HUES48 (cell line): ENCODE results near the gene ANKRD11.
"Not testable (repeated sequence)": the region's sequence is repeated elsewhere in the genome, so short reads cannot be mapped to it uniquely, and the experiment has no call there.

Experiments used
- H3K27ac ChIP-seq: one replicate; pipeline ENCODE4 v1.7.0; 2013; ENCODE audit warnings: low read depth, low read length, inconsistent platforms
- H3K27me3 ChIP-seq: 2 replicates; pipeline ENCODE4 v1.6.1; 2013; ENCODE audit warnings: mild to moderate bottlenecking, low read length; ENCODE audit not compliant: control insufficient read depth, insufficient read depth
- H3K36me3 ChIP-seq: 2 replicates; pipeline ENCODE4 v1.6.1; 2013; ENCODE audit warnings: low read length; ENCODE audit not compliant: control insufficient read depth, insufficient read depth
- H3K4me1 ChIP-seq: 2 replicates; pipeline ENCODE4 v1.6.1; 2013; ENCODE audit warnings: mild to moderate bottlenecking, low read length; ENCODE audit not compliant: control insufficient read depth, insufficient read depth
- H3K4me3 ChIP-seq: 2 replicates; pipeline ENCODE4 v1.5.1; 2013; ENCODE audit warnings: mild to moderate bottlenecking, low read depth, low read length
- H3K9ac ChIP-seq: 2 replicates; pipeline ENCODE4 v1.6.1; 2013; ENCODE audit warnings: mild to moderate bottlenecking, low read depth, low read length, moderate library complexity
- H3K9me3 ChIP-seq: 2 replicates; pipeline ENCODE4 v1.6.1; 2013; ENCODE audit warnings: low read length; ENCODE audit not compliant: control insufficient read depth, insufficient read depth

Gene ANKRD11

DNA sequence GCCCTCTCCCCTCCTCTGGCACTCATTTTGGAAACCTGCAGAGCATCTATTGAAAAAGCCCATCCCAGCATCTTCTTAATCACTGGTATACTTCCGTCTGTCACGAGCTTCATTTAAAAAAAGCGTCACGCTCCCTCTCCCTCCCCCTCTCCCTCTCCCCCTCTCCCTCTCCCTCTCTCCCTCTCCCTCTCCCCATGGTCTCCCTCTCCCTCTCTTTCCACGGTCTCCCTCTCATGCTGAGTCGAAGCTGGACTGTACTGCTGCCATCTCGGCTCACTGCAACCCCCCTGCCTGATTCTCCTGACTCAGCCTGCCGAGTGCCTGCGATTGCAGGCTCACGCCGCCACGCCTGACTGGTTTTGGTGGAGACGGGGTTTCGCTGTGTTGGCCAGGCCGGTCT is 28.5 kb downstream of the ANKRD11 start:
- H3K4me1 ChIP-seq, result peaks cover 18% of the 10 kb centered on the region; the same call in 1 of the 2 replicates
- H3K27me3 ChIP-seq, H3K36me3 ChIP-seq, H3K4me3 ChIP-seq, H3K9ac ChIP-seq, H3K27ac ChIP-seq, H3K9me3 ChIP-seq: not testable (repeated sequence)

DNA sequence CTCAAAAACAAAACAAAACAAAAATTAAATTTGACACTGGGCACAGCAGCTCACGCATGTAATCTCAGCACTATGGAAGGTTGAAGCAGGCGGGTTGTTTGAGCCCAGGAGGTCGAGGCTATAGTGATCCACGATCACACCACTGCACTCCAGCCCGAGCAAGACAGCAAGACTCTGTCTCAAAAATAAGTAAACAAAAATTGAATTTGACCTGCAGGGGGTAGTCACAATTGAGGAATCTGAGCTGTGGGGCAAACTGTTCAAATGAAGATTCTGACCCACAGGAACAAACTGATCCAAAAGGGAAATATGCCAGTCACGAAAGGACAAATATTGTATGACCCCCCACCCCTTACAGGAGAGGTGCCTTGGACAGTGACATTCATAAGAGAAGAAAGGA is 29.8 kb downstream of the ANKRD11 start:
- Histone ChIP-seq H3K9ac (no peak overlapping the region), H3K36me3 (no peaks in the 10 kb centered on the region), H3K4me3 (no peak overlapping the region), H3K27ac (no peak overlapping the region), H3K27me3 (no peaks in the 10 kb centered on the region), H3K4me1 (peaks cover 12% of the 10 kb centered on the region; the same call in 1 of the 2 replicates), H3K9me3 (no peaks in the 10 kb centered on the region)

DNA sequence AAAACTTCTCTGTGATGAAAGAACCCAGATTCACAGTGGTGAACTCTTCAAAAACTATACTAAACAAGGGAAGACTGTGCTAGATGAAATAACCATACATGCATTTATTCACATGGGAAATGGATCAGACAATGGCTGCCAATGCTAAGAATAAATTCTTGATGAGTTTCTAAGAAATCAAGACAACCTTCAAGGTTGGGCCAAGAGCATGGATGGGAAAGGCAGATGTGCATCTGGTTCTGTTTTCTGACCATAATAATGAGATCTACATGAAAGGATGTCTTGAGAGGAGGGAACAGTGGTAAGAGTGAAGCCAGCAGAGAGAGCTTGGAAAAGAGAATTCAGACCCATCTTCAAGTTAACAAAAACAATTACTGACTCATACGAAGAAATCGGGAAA is 31.4 kb downstream of the ANKRD11 start:
- Histone ChIP-seq H3K27ac (no peak overlapping the region), H3K4me1 (0 out of 2 replicates have a peak, but pooled peaks cover 9% of the 10 kb centered on the region), H3K27me3 (no peaks in the 10 kb centered on the region), H3K36me3 (no peaks in the 10 kb centered on the region), H3K9me3 (no peaks in the 10 kb centered on the region), H3K9ac (no peak overlapping the region), H3K4me3 (no peak overlapping the region)

DNA sequence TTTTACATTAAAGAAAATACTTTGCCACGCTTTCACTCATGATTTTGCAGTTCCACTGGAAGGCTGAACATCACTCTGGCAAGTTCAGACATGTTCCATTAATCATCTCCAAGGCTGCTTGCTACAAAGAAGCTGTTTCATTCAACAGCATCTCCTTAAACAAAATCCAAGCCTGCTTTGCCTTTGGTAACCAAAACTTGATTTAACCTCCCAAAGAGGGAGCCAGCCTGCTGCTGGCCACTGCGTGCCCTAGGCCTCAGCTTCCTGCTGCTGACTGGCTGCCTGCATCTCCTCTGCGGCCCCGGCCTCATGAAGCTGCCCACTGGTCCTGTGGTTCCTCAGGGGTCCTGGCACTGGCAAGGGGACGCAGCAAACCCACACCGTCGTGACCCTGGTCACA is 31.8 kb downstream of the ANKRD11 start:
- H3K9ac ChIP-seq, result no peak overlapping the region
- H3K4me1 ChIP-seq, result 0 out of 2 replicates have a peak, but pooled peaks cover 10% of the 10 kb centered on the region
- H3K9me3 ChIP-seq, result no peaks in the 10 kb centered on the region
- no peak overlapping the region for H3K4me3 ChIP-seq
- H3K27me3 ChIP-seq, result no peaks in the 10 kb centered on the region
- no peak overlapping the region for H3K27ac ChIP-seq
- no peaks in the 10 kb centered on the region for H3K36me3 ChIP-seq

GRCh38 chr16:89456419-89456959 is 33.9 kb downstream of the ANKRD11 start:
- H3K27me3 ChIP-seq, result no peaks in the 10 kb centered on the region
- H3K27ac ChIP-seq, result no peak overlapping the region
- H3K9me3 ChIP-seq, result no peaks in the 10 kb centered on the region
- H3K36me3 ChIP-seq, result no peaks in the 10 kb centered on the region
- H3K4me3 ChIP-seq, result no peak overlapping the region
- 0 out of 2 replicates have a peak, but pooled peaks cover 10% of the 10 kb centered on the region for H3K4me1 ChIP-seq
- no peak overlapping the region for H3K9ac ChIP-seq

DNA sequence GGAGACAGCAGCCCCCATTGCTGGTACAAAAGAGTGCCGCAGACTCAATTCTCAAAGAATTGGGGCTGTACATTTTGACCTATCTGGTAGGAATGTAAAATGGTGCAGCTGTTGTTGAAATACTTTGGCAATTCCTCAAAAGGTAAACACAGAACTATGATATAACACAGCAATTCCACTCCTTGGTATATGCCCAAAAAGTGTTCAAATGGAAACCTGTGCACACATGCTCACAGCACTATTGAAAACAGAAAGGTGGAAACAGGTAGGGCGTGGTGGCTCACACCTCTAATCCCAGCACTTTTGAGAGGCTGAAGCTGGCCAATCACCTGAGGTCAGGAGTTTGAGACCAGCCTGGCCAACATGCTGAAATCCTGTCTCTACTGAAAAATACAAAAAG is 34.7 kb downstream of the ANKRD11 start:
- Histone ChIP-seq H3K27ac (no peak overlapping the region), H3K4me1 (peaks cover 12% of the 10 kb centered on the region; the same call in 1 of the 2 replicates), H3K9ac (no peak overlapping the region), H3K27me3 (no peaks in the 10 kb centered on the region), H3K9me3 (no peaks in the 10 kb centered on the region), H3K36me3 (no peaks in the 10 kb centered on the region), H3K4me3 (no peak overlapping the region)

GRCh38 chr16:89455178-89455577 is 35.2 kb downstream of the ANKRD11 start:
- no peak overlapping the region for H3K9ac ChIP-seq
- no peak overlapping the region for H3K4me3 ChIP-seq
- H3K36me3 ChIP-seq, result no peaks in the 10 kb centered on the region
- H3K27ac ChIP-seq, result no peak overlapping the region
- peaks cover 15% of the 10 kb centered on the region; the same call in 1 of the 2 replicates for H3K4me1 ChIP-seq
- H3K27me3 ChIP-seq, result no peaks in the 10 kb centered on the region
- no peaks in the 10 kb centered on the region for H3K9me3 ChIP-seq

- not testable (repeated sequence) for H3K27ac ChIP-seq, H3K27me3 ChIP-seq, H3K9ac ChIP-seq, H3K36me3 ChIP-seq, H3K9me3 ChIP-seq, H3K4me3 ChIP-seq
- H3K4me1 ChIP-seq, result peaks cover 15% of the 10 kb centered on the region; the same call in 1 of the 2 replicates
These were observed 35.8 kb downstream of the ANKRD11 start for GRCh38 chr16:89454378-89455125.

DNA sequence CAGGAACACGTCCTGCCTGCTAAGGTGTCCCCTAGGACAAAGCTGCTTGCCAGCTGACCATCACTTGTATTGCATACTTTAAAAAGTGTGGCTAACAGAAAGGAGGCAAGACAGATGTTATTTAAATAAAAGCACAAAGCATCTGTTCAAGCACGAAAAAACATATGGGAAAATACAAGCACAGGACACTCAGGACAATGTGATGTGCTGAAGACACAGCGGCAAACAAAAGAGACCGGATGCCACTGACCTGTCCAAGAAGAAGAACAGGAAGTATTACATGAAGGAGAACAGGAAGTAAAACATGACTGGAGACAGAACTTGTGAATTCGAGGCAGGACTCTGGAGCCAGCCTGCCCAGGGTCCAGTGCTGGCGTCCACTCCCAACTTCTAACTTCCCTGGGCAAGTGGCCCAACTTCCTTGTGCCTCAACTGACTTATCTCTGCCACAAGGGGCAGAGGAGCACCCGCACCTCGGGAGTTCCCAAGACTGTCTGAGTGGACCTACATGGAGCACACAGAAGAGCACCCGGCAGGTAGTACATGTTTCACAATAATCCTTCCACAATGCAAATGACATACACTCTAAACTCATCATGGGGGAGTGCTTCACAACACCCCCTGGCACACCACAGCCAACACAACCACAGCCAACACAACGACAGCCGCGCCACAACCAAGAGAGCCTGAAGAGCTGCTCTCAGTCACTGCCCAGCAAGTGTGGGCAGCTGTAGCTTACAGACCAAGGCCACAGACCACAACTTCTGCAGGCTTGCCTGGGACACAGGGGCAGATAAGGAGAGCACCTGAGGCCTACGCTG is 36.6 kb downstream of the ANKRD11 start:
- H3K4me3 ChIP-seq, result no peak overlapping the region
- H3K9me3 ChIP-seq, result no peaks in the 10 kb centered on the region
- H3K27me3 ChIP-seq, result no peaks in the 10 kb centered on the region
- H3K27ac ChIP-seq, result peak overlapping the region; percentile 17
- no peak overlapping the region for H3K9ac ChIP-seq
- H3K4me1 ChIP-seq, result peaks cover 10% of the 10 kb centered on the region; the same call in 1 of the 2 replicates
- H3K36me3 ChIP-seq, result no peaks in the 10 kb centered on the region

DNA sequence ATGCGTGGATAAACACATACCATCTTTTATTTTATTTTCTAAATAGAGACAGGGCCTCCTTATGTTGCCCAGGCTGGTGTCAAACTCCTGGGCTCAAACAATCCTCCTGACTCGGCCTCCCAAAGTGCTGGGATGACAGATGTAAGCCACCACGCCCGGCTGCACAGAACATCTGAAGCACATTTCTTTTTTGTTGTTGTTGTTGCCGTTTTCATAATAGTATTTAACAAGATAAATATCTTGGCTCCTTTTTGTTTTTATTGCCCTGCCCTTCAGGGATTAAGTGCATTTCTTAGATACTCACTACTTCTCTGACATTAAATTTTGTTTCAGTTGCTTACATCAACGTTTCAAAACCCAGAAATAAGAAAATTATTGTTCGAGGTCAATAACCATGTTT is 37.4 kb downstream of the ANKRD11 start:
- H3K27ac ChIP-seq, result no peak overlapping the region
- no peak overlapping the region for H3K9ac ChIP-seq
- H3K4me1 ChIP-seq, result peaks cover 8% of the 10 kb centered on the region; the same call in 1 of the 2 replicates
- no peak overlapping the region for H3K4me3 ChIP-seq
- no peaks in the 10 kb centered on the region for H3K27me3 ChIP-seq
- H3K9me3 ChIP-seq, result no peaks in the 10 kb centered on the region
- H3K36me3 ChIP-seq, result no peaks in the 10 kb centered on the region

- Histone ChIP-seq H3K9ac (no peak overlapping the region), H3K4me1 (peaks cover 12% of the 10 kb centered on the region; the same call in 1 of the 2 replicates), H3K9me3 (no peaks in the 10 kb centered on the region), H3K27ac (no peak overlapping the region), H3K27me3 (no peaks in the 10 kb centered on the region), H3K4me3 (no peak overlapping the region), H3K36me3 (no peaks in the 10 kb centered on the region)
These were observed 38.1 kb downstream of the ANKRD11 start for GRCh38 chr16:89452241-89452640.
